Measurements from ENCODE around the gene PIRT.
"Not testable (repeated sequence)": the region's sequence is repeated elsewhere in the genome, so short reads cannot be mapped to it uniquely, and the experiment has no call there.

PIRT gene

DNA sequence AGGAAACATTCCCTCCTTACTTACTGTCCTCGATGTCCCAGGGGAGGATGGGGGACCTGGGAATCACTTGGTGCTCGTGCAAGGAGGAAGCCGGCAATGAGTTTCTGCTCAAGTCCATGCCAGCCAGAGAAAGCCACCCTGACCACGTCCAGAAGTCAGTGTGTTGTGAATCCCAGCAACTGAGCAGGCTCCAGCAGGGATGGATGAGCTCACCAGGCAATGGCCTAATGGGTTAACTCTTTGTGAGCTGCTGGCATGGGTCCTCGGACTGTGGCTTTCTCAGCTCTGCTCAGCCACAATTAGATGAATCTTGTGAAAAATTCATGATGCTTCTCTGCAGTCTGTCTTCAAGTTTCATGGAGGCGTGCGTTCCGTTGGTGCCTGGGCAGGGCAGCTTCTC, at the start of gene PIRT:
Gene PIRT, minus strand, starts transcription at position 167 of the 400 bp plus-strand sequence. CDS start 12,442 bp downstream, outside the sequence.
- DNase-seq (ENCODE audit: extremely low read depth in 1 of 2, low read depth in 1 of 2), result no peak

DNA sequence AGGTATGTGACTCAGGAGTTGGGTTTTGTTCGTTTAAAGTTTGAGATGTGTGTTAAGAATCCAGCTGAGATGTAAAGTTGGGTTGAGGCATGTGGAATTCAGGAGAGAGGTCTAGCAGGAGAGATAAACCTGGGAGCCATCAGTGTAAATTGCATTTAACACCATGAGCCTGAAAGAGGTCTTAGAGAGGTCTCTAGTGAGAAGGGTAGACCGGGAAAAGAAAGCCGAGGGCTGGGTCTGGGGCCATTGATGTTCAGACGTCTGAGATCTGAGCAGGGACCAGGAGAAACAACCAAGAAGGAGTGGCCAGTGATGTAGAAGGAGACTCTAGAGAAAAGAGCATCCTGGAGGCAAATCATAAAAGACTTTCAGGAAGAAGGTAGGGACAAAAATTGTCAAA, 44.1 kb upstream of the PIRT start:
- no peak for DNase-seq (ENCODE audit: extremely low read depth in 1 of 2, low read depth in 1 of 2)

DNA sequence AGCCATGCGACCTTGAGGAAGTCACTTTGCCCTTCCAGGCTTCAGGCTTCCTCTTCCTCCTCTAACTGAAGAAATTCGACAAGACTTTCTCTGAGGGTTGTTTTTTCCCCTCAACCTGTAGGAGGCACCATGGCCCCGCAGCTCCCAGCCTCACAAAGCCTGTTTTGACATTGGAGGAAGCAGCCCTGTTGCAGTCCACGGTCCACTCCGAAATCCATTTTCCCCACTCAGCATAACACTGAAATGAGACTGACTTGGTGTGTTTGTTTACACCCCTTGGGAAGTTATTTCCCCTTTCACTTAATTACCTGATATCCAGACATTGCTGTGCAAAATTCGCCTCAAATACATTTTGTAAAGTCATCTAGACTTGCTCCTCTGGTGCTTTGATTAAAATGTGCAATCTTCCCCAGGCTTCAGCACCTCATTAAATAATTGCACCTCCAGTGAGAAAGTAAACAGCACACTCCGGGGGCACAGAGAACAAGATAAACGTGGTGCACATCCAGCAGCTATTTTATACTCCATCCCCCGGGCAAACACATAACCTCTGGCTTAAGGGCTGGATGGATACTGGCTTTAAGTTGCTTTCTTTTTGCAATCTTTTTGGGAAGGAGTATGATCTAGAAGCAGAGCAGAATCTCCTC, 41.4 kb upstream of the PIRT start:
- no peak for DNase-seq (ENCODE audit: extremely low read depth in 1 of 2, low read depth in 1 of 2)

DNA sequence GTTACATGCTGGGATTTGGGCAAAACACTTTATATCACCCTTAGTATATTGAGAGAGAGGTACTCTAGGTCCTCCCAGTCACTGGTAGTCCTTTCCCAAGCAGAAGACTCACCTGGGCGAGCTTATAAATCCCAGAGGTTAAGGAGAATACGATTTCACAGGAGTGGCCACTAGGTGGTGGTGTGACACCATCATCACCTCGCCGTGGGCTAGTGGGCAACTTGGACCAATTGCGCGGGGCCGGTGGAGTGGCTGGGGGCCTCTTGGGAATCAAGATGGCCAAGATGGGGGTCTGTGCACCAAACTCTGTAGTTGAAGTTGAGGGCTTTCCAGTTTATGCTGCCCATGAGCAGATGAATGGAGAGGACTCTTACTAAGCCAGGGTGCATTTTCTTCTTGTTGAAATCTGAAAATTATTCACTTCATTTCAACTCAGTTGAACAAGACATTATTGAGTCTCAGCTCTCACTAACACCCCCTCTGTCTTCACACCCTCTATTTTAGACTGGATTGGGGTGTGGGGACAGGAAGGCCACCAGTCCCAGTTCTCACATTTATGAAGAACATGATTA, 38.2 kb upstream of the PIRT start:
- no peak for DNase-seq (ENCODE audit: extremely low read depth in 1 of 2, low read depth in 1 of 2)

DNA sequence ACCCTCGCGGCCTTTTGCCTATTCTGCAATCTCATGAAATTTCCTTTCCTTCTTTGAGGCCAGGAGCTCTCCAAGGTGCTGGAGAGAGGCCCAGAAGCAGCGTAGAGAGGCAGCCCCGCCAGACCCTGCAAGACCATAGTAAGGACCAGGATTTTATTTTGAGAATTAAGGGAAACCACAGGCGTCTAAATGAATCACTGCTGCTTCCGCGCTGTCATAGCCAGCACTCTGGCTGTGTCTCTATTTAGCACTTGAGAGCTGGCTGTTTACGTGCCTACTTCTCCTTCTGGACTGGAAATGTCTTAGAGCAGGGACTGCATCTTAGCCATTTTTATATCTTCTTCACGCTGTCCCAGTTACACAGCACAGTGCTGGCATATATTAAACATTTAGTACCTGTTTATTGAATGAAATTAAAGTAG, 37.6 kb upstream of the PIRT start:
- no peak for DNase-seq (ENCODE audit: extremely low read depth in 1 of 2, low read depth in 1 of 2)

DNA sequence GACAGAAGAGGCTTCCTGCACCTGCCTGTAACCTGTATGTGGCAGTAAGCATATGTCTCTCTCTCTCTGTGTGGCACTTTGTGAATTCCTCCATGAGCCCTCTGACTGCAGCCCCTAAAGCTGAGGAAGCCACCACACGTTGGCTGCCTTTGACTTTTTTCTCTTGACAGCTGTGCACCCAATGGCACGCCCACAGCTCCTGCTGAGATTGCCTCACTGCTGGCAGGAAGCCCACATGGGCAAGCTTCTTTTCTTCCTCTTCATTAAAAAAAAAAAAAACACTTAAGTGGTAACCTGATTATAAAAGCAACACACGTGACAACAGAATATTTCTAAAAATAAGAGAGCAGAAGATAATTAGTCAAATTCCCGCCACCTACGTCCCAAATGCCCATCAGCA, 34.0 kb upstream of the PIRT start:
- no peak for DNase-seq (ENCODE audit: extremely low read depth in 1 of 2, low read depth in 1 of 2)

DNA sequence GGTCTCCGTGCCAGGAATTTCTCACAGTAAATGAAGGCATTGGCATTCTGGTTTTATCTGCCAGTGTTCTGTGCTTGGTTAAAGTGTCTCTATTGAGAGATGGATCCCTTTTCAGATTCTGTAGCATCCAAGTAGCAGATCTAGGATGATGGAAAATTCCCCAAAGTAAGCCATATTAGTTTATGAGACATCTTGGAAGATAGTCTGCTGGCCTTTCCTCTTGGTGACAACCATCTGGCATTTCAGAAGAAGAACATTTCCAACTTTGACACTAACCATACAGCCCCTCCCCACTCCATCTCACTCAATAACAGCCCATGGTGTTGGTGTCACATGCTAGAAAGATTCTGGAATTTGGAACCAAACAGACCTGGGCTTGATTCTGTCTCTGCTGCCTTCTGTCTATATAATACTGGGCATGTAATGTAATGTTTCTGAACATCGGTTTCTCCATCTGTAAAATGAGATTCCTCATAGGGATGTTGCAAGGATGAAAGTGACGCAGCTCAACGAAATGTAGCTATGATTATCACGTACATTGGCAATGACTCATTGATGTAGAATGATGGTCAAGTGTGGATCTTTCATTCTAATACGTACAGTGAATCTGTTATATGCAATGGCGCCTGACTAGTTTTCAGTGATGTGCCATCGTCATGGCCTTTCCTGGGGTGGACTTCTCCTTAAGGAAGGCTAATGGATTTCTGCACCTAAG, 32.6 kb upstream of the PIRT start:
- no peak for DNase-seq (ENCODE audit: extremely low read depth in 1 of 2, low read depth in 1 of 2)

DNA sequence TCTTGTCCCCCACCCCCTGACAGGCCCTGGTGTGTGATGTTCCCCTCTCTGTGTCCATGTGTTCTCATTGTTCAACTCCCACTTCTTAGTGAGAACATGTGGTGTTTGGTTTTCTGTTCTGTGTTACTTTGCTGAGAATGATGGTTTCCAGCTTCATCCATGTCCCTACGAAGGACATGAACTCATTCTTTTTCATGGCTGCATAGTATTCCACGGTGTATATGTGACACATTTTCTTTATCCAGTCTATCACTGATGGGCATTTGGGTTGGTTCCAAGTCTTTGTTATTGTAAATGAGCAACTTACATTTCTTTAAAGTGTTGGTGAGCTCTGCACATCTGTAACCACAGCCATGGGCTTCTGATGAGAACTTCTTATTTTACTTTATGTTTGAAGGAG, 30.9 kb upstream of the PIRT start:
- DNase-seq (ENCODE audit: extremely low read depth in 1 of 2, low read depth in 1 of 2), result not testable (repeated sequence)

DNA sequence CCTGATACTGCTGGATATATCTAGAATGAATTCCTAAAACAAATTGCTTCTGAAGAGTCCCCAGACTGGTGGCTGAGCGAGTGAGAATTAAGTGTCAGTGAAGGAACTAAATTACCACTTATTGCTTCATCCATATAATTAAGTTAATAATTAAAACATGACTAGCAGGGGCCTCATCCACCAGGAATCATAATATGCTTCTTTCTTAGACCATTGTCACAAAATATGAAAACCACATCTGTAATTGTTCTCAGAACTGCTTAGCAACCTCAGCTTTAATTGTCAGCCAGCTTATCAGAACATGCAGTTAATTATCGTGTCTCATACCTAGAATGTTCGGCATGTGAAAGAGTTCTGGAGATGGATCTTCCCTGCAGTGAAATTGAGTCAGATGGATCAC, 21.2 kb upstream of the PIRT start:
- DNase-seq (ENCODE audit: extremely low read depth in 1 of 2, low read depth in 1 of 2), result no peak

DNA sequence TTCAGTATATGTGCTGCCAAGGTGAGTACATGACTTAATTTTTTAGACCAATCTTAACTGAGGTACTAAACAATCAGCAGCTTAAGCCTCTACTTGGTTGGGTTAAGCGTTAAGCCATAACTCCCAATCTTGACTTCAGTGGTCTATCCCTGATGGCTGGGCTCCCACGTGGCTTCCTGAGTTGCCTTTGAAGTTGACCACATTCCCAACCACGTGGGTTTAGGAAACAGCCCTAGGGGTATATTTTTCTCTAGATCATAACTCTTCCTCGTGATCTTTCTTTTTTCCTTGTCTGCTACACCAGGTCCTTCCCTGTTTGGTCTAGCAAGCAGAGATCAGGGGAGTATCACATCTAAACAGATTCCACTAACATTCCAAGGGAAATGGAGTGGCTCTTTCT, 20.1 kb upstream of the PIRT start:
- DNase-seq (ENCODE audit: extremely low read depth in 1 of 2, low read depth in 1 of 2), result no peak

DNA sequence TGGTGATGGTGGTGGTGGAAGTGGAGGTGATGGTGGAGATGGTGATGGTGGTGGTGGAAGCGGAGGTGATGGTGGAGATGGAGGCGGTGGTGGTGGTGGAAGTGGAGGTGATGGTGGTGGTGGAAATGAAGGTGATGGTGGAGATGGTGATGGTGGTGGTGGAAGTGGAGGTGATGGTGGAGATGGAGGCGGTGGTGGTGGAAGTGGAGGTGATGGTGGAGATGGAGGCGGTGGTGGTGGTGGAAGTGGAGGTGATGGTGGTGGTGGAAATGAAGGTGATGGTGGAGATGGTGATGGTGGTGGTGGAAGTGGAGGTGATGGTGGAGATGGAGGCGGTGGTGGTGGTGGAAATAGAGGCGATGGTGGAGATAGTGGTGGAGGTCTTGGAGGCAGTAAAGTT, 8.7 kb upstream of the PIRT start:
- DNase-seq (ENCODE audit: extremely low read depth in 1 of 2, low read depth in 1 of 2), result not testable (repeated sequence)

DNA sequence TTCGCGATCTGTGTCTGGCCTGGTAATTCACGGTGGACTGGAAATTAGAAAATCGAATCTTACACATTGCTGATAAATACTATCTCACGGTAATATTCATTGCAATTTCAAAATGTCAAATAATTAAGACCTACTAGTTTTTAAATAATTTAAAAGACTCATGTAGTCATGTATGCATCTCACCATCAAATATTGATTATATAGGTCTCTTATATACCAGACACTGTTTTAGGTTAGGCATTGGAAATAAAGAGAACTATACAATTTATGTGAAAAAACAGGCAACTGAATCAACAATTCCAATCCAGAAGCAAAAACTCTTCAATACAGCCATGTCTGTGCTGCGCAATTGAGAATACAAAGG, 7.5 kb upstream of the PIRT start:
- no peak for DNase-seq (ENCODE audit: extremely low read depth in 1 of 2, low read depth in 1 of 2)

DNA sequence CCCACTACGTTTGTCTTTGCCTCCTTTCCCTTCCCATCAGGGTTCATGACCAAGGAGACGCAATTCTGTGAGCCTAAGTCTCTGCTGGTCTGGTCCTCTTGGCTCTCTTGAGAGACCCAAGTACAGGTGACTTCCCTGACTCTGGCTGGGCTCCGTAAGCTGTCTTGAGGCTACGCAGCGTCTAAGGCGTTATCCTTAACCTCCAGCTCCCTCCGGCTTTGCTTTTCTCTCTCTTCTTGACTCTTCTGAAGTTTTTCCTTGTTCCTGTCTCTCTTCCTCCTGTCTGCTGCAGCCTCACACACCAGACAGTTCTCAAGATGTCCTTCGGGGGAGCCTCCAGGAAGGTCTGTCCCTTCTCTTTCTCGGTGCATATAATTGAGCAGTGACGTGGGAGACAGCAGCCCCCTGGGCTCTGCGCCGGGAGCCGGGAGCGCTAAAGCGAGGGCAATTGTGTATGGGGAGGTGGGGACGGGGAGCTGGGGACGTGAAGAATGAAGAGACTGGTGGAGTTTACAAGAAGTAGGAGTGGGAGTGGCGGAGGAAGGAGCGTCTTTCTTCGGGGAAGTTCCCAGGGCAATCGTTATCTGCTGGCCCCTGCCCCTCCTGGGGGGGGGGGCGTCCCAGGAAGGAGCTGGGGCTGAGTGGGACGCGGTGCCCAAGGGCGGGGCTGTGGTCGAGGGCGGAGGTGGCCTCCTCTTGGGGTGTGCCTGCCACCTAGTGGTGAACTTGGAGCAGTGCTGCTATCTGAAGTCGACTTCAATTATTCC, 6.9 kb upstream of the PIRT start:
- peak; percentile 34 to 57 for DNase-seq (ENCODE audit: extremely low read depth in 1 of 2, low read depth in 1 of 2)

DNA sequence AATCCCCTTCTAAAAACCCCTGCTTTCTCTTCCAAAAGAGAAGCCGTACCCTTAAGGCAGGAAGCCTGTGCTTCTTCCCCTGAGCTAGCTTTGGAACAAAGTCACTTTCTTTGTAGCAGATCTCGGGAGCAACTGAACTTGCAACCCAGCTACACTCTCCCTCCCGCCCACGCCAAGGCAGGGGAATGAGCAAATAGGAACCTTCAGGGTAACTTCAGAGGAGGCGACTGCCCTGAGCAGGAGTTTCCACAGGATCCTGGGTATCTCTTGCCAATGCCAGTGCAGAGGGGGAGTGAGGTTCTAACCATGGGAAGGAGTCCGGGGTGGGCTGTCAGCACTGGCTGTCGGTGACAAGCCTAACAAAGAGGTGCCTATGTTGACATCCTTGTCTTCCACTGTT, 5.9 kb upstream of the PIRT start:
- DNase-seq (ENCODE audit: extremely low read depth in 1 of 2, low read depth in 1 of 2), result no peak

DNA sequence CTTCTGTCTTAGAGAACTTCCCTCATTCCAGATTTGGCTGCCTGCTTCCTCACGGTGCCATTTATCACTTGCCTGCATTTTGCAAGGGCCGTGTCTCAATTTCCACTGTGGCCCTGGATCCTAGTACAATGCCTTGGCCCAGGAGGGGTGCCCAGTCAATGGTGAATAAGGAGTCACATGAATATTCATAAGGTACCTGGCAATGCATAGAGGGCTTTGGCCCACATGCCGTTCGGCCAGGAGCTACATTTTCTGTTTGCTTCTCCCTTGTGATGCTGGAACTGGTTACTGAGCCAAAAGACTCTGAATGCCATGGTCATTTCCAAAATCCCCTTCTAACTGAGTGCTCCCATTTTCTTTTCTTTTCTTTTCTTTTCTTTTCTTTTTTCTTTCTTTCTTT, 4.8 kb upstream of the PIRT start:
- no peak for DNase-seq (ENCODE audit: extremely low read depth in 1 of 2, low read depth in 1 of 2)

DNA sequence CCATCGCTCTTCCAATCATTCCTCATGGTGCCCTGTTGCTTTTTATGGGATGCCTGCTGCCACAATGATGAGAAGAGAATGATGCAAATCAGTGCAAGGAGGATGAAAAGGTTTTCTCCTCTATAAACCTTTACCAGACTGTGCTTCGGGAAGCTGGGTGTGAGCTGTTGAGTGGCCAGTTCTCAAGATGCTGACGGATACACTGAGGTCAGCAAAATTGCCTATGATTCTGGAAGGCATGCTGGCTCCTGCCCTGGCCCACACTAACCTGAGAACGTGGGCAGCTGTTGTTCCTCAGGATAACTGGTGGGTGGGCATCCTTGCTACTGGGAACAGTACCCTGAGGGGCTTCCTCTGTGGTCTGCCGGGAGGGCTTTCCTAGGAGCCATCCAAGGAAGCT, 795 bp upstream of the PIRT start:
- DNase-seq (ENCODE audit: extremely low read depth in 1 of 2, low read depth in 1 of 2), result no peak

DNA sequence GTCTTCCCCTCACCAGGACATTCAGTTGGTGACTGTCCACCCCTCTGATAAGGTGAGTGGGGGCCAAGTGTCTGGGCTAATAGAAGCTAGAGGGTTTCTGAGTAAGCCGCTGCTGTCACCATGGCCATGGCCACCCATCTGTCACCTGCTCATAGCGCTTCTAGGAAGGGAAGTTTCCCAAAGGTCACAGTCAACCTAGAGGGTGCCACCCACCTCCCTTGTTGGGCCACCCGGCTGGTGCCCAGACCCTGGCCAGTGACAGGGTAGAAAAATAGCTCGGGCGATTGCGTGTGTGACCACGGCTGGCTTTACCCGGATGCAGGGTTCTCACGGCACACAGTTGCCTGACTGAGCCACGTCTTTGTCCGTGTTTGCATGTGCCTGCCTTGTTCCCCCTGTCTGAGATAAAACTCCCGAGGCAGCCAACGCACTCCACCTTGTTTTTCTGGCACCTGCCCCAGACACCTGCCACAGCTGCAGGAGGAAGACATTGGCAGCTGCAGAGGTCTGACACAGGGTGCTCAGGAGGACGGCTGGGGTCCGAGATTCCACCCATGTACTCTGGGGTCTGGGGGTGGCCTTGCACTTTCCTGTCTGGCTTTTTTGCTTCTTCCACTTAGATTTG, 809 bp downstream of the PIRT start:
- no peak for DNase-seq (ENCODE audit: extremely low read depth in 1 of 2, low read depth in 1 of 2)

DNA sequence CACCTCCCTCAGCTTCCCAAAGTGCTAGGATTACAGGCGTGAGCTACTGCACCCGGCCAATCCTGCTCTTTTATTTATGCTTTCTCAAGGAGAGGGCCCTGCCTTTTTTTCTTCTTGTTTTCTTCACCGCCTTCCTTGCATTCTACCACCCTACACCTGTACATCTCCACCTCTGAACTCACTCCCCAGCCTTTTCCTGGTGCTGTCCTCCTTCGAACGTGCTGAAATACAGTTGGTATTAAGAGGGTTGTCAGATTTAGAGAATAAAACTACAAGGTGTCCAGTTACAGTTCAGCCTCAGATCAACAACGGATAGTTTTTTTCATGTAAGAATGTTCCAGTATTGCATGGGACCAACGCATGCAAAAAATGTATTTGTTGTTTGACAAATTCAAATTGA, 1.7 kb downstream of the PIRT start:
- no peak for DNase-seq (ENCODE audit: extremely low read depth in 1 of 2, low read depth in 1 of 2)

DNA sequence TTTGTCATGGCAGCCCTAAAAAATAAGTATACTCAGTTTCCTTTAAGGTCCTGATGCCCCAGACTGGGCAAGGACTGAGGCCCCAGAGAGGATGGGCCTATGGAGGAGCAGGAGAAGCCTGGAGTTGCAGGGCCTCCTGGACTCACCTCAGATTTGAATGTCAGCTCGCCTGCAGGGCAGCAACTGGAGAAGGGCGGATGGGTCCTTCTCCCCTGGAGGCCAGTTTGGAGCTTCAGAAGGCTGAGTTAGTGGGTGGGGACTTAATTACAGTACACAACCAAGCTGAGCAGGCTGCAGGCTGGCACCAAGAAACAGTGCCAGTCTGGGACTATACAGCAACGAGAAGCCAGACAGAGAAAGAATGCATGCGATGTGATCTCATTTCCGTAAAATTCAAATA, 6.2 kb downstream of the PIRT start:
- DNase-seq (ENCODE audit: extremely low read depth in 1 of 2, low read depth in 1 of 2), result no peak

DNA sequence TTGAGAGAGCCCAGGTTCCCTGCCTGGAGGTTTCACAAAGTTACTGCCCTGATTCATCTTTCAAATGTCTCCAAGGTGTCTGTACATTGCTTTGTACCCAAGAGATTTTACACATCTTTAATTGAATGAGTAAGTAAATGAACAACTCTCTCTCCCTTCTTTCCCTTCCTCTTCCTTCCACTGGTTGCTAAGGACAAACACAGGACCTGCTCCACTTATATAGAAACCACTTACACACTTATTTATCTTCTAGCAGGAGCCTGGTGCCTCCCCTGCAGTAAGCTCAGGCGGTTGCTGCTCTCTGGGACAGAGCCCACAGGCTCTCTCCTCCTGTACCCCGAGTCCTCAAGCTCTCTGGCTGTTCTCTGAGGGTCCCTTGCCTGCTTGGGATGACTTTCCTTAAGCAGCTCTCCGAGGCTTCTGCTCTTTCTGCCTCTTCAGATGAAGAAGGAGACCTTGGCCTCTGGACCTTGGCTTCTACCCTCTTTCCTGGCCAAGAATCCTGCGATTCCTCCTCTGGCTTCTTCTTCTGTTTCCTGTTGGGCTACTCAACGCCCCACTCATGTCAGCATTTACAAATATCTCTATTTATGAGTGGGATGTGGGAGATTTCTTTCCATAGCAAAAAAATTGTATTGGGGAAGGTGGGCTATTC, 9.9 kb downstream of the PIRT start:
- no peak for DNase-seq (ENCODE audit: extremely low read depth in 1 of 2, low read depth in 1 of 2)

DNA sequence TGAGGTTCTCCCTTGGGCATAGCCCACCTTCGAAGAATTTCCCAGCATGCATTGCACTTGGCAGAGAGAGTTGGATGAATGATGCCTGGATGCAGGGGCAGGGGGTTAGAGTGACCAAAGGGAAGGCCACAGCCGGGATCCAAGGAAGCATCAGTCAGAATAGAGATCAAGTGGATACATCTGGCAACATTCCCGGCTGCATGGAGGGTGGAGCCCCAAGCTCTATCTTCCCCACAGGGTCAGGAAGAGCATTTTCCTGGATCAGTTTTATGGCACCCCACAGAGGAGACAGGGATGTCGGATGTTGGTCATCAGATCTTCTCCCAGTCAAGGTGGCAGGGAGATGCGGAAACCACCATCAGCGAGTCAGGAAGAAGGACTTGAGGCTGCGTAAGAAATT, 13.0 kb downstream of the PIRT start:
- DNase-seq (ENCODE audit: extremely low read depth in 1 of 2, low read depth in 1 of 2), result no peak

Measured in stimulated activated CD8-positive, alpha-beta memory T cell treated with anti-CD3 and anti-CD28 coated beads, Interleukin-7, amount 100 ng/mL, for 48 hours (primary cell).